Activated T-cell treated with anti-CD3 and anti-CD28 coated beads for 4 hours (primary cell): ENCODE results near the gene SCUBE1.

ENCODE experiments used
- DNase-seq: peaks from one replicate; pipeline ENCODE4 v3.0.0-alpha.2; 2020

The SCUBE1 gene

GRCh38 chr22:43209971-43210370, 133.2 kb downstream of the SCUBE1 start:
- no peak for DNase-seq

- no peak for DNase-seq
These were observed 133.7 kb downstream of the SCUBE1 start for GRCh38 chr22:43209523-43209890.

GRCh38 chr22:43208703-43209522, 134.3 kb downstream of the SCUBE1 start:
- DNase-seq, result no peak

- DNase-seq, result no peak
These were observed 135.1 kb downstream of the SCUBE1 start for GRCh38 chr22:43207849-43208702.

- no peak for DNase-seq
These were observed 135.8 kb downstream of the SCUBE1 start for GRCh38 chr22:43207386-43207785.

GRCh38 chr22:43206509-43207161, 136.5 kb downstream of the SCUBE1 start:
- DNase-seq, result no peak

GRCh38 chr22:43205748-43206508, 137.2 kb downstream of the SCUBE1 start:
- peak; percentile 13 for DNase-seq

- no peak for DNase-seq
These were observed 137.9 kb downstream of the SCUBE1 start for GRCh38 chr22:43205261-43205691.

GRCh38 chr22:43203471-43203981, 139.6 kb downstream of the SCUBE1 start:
- no peak for DNase-seq

GRCh38 chr22:43202756-43203410, 140.3 kb downstream of the SCUBE1 start:
- DNase-seq, result no peak

- DNase-seq, result no peak
These were observed 140.8 kb downstream of the SCUBE1 start for GRCh38 chr22:43202326-43202725.

- DNase-seq, result no peak
These were observed 141.5 kb downstream of the SCUBE1 start for GRCh38 chr22:43201486-43202219.

GRCh38 chr22:43200555-43200954, 142.6 kb downstream of the SCUBE1 start:
- no peak for DNase-seq

GRCh38 chr22:43200031-43200430, 143.1 kb downstream of the SCUBE1 start:
- no peak for DNase-seq

GRCh38 chr22:43199541-43199940, 143.6 kb downstream of the SCUBE1 start:
- no peak for DNase-seq

GRCh38 chr22:43198936-43199335, 144.2 kb downstream of the SCUBE1 start:
- DNase-seq, result no peak

GRCh38 chr22:43198126-43198525, 145.0 kb downstream of the SCUBE1 start:
- no peak for DNase-seq

- no peak for DNase-seq
These were observed 145.8 kb downstream of the SCUBE1 start for GRCh38 chr22:43197271-43197941.

GRCh38 chr22:43191831-43192230, 151.3 kb downstream of the SCUBE1 start:
- no peak for DNase-seq

GRCh38 chr22:43188829-43189545, 154.2 kb downstream of the SCUBE1 start:
- no peak for DNase-seq
